GM15510 (cell line): ENCODE results near the gene CPZ.

ENCODE experiments used
- POLR2A ChIP-seq: IDR thresholded peaks from 3 replicates; pipeline ENCODE4 v1.6.1; 2011; ENCODE audit warnings: borderline replicate concordance; ENCODE audit not compliant: insufficient read length; ENCODE audit errors: extremely low read depth

CPZ gene

DNA sequence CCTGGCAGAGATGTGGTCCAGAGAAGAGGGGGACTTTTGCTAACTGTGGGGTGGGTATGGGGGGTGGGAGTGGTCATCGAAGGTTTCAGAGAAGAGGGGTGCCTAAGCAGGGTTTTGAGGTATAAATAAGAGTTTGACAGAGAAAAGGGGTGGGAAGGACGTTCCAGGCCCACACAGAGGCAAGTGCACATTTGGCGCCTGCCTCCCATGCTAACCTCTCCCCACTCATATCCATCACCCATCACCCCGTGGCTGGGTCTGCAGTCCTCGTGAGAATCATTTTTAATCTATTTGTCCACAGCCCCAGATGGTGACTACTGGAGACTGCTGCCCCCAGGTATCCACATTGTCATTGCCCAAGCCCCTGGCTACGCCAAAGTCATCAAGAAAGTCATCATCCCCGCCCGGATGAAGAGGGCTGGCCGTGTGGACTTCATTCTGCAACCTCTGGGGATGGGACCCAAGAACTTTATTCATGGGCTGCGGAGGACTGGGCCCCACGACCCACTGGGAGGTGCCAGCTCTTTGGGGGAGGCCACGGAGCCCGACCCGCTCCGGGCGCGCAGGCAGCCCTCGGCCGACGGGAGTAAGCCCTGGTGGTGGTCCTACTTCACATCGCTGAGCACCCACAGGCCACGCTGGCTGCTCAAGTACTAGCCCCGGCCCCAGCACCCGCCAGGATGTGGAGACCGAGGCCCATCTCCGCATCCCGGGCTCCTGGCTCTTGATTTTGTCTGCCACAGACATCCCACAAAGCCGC, 26.6 kb downstream of the CPZ start:
- TF ChIP-seq POLR2A = no peak

DNA sequence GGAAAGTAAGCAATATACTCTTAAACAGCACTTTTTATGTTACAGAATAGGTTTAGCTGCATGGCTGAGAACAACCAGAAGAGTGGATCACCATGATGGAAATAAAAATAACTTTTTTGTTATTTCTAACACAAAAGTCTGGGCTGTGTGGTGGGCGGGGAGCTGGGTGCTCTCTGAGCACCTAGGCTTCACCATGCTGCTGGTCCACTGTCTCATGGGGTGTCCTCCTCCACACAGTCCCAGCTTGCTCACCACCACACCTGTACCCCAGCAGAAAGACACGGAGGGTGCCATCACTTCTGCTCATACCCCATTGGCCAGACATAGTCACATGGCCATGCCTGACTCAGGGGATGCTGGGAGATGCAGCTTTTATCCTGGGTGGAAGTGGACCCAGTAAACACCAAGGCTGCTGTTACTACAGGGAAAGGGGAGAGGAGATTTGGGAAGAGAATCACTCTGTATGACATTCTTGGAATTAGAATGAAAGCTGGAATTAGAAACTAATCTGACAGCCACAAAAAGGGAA, 45.0 kb downstream of the CPZ start:
- TF ChIP-seq POLR2A = no peak

DNA sequence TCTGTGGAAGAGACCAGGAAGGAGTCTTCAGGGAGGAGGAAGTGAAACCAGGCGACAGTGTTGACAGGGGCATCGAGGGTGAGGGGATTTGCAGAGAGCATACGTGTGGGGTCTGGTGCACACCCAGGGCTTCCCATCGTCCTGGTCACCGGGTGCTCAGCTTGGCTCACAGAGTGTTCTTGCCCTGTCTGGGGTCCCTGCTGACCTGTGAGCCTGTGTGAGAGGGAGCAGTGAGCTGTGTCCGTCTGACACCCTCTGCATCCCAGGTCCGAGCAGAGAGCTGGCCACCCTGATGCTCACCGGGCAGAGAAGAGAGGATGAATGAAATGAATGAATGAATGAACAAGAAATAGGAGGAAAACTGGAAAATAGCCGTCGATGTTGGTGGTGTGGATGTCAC, 46.5 kb downstream of the CPZ start:
- no peak for TF ChIP-seq POLR2A

- TF ChIP-seq POLR2A = no peak
Measured at GRCh38 chr4:8639777-8640720, 47.5 kb downstream of the CPZ start.

- TF ChIP-seq POLR2A = no peak
Measured at GRCh38 chr4:8640816-8641215, 48.3 kb downstream of the CPZ start.

DNA sequence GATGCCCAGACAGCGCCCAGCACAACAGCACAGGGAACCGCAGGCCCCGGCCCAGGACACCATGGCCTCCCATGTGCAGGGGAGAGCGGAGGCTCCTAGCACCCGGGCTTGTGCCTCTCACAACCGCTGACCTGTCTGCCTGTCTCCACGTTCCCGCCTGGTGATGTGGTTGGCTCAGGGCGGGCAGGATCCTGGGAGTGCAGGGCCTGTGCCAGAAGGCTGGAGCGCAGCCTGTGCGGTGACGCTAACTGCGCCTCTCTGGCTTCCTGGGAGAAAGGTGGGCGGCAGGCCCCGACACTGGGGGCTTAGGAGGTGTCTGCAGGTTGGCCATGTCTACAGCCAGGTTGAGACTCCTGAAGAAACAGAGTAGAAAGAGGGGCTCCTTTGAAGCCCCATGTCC, 48.7 kb downstream of the CPZ start:
- no peak for TF ChIP-seq POLR2A

- TF ChIP-seq POLR2A = no peak
Measured at GRCh38 chr4:8641931-8642650, 49.5 kb downstream of the CPZ start.

GRCh38 chr4:8642651-8643321, 50.2 kb downstream of the CPZ start:
- TF ChIP-seq POLR2A = no peak

DNA sequence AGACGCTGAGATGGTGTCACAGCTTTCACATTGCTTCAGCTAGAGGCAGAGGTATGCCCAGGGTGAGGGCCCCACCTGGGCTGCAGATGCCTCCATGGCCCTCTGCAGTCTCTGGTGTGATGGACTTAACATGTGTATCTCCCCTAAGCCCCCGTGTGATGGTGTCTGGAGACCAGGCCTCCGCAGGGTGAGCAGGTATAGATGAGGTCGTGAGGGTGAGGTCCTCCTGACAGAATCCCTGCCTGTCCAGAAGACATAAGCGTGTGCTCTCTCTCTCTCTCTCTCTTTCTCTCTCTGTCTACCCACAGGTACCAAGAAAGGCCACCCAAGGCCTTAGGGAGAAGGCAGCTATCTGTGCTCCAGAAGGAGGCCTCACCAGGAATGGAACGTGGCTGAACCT, 50.9 kb downstream of the CPZ start:
- no peak for TF ChIP-seq POLR2A

DNA sequence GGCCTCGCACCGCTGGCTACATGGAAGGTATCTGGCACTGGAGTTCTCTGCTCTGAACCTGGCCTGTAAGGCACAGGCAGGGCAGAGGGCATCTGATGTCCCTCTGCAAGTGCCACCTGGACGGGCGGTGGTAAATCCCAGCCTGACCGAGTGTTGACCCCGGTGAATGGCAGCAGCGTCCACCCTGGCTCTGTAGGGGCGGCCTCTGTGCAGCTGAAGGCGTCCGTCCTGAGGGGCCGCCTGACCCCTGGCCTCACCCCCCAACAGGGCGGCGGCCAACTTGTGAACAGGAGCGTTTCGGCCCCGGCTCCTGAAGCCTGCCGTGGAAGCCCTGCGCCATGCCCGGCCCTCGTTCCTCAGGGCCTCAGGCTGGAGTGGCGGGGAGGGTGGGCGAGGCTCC, 51.4 kb downstream of the CPZ start:
- TF ChIP-seq POLR2A = no peak

- TF ChIP-seq POLR2A = no peak
Measured at GRCh38 chr4:8644461-8644891, 51.9 kb downstream of the CPZ start.

GRCh38 chr4:8644966-8645752, 52.6 kb downstream of the CPZ start:
- TF ChIP-seq POLR2A = no peak

GRCh38 chr4:8645753-8646124, 53.2 kb downstream of the CPZ start:
- no peak for TF ChIP-seq POLR2A

DNA sequence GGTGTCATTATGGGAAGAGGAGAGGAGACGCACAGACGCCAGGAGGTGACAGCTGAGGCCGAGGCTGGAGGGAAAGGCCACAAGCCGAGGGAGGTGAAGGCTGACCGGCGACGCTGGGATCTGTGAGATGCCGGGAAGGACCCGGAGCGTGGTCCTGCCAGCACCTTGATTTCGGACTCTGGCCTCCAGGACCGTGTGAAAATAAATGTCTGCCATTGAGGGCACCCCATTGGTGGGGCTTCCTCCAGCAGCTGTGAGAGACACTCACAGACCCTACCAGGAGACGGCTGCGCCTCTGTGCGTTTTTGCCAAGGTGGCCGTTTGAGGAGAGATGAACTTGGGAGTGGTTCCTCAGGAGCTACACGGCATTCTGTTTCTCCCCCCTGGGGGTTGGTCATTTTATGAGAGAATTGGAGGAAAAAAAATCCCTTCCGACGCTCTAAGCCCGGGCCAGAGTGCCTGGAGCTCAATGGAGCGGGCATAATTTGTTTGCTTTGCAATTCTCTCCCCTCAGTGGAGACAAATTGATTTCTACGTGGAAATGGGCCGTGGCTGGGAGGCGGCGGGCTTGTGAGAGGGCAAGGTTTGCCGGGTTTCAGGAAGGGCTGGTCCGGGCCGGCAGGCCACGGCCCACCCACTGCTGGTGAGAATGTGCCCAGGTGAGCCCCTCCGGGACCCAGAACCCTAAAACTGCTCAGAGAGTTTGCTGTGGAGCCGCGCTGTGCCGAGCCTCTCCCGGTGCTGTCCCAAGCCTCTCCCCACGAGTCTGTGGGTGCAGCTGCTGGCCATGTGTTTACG, 53.9 kb downstream of the CPZ start:
- no peak for TF ChIP-seq POLR2A
